Ishikawa (cell line): ENCODE data around the gene ASCC1.

Source experiments
- CEBPB ChIP-seq: IDR thresholded peaks from 2 replicates; pipeline ENCODE4 v1.6.1; 2012
- EGR1 ChIP-seq: IDR thresholded peaks from 2 replicates; pipeline ENCODE4 v1.6.1; 2012
- EP300 ChIP-seq: IDR thresholded peaks from 2 replicates; pipeline ENCODE4 v1.6.1; 2012; ENCODE audit warnings: borderline replicate concordance
- FOXM1 ChIP-seq: IDR thresholded peaks from 2 replicates; pipeline ENCODE4 v1.6.1; 2012; ENCODE audit warnings: low read depth, borderline replicate concordance
- MAX ChIP-seq: IDR thresholded peaks from 2 replicates; pipeline ENCODE4 v1.6.1; 2012
- NFIC ChIP-seq: IDR thresholded peaks from 2 replicates; pipeline ENCODE4 v1.6.1; 2012
- RAD21 ChIP-seq: IDR thresholded peaks from 2 replicates; pipeline ENCODE4 v1.6.1; 2012; ENCODE audit warnings: low read depth
- REST ChIP-seq: IDR thresholded peaks from 2 replicates; pipeline ENCODE4 v1.6.1; 2012; ENCODE audit warnings: low read depth, mild to moderate bottlenecking
- TAF1 ChIP-seq: IDR thresholded peaks from 2 replicates; pipeline ENCODE4 v1.6.1; 2012; ENCODE audit warnings: low read depth, mild to moderate bottlenecking
- TCF12 ChIP-seq: IDR thresholded peaks from 2 replicates; pipeline ENCODE4 v1.6.1; 2012; ENCODE audit warnings: low read depth
- USF1 ChIP-seq: IDR thresholded peaks from 2 replicates; pipeline ENCODE4 v1.6.1; 2012
- YY1 ChIP-seq: IDR thresholded peaks from 2 replicates; pipeline ENCODE4 v1.6.1; 2012; ENCODE audit warnings: low read depth
- ZBTB7A ChIP-seq: IDR thresholded peaks from 2 replicates; pipeline ENCODE4 v1.6.1; 2012; ENCODE audit warnings: low read depth

GRCh38 chr10:72164617-72165016, 51.5 kb downstream of the ASCC1 start:
- TF ChIP-seq EP300 (no peak), RAD21 (no peak), TAF1 (no peak), TCF12 (no peak), EGR1 (no peak), USF1 (no peak), MAX (no peak), REST (no peak), ZBTB7A (no peak), CEBPB (no peak), YY1 (no peak), NFIC (no peak), FOXM1 (no peak)
